ENCODE data around the gene CELF5.

DNA sequence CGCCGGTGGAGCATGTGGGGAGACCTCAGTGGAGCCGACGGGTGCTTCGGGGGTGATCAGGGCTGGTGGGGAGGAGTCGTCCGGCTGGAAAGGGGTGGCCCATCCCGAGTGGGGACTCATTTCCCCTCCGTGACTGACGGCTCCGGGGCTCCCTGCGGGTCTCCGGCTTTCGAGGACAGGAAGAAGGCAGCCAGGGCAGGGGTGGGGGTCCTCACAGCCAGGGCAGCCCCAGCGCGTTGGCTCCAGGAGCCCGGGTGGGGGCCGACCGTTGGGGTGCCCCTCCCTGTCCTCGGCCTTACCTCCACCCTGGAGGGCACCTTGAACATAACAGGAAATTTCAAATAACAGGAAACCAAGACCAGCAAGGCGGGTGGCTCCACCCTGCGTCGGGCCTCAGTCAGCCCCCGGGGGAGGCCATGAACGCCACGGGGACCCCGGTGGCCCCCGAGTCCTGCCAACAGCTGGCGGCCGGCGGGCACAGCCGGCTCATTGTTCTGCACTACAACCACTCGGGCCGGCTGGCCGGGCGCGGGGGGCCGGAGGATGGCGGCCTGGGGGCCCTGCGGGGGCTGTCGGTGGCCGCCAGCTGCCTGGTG is 46.0 kb upstream of the CELF5 start, which contains the start of gene S1PR4:
- TF ChIP-seq EP300 (IDR thresholded peaks at IDR 0.05), result no peak
- TF ChIP-seq, protein P1, sequence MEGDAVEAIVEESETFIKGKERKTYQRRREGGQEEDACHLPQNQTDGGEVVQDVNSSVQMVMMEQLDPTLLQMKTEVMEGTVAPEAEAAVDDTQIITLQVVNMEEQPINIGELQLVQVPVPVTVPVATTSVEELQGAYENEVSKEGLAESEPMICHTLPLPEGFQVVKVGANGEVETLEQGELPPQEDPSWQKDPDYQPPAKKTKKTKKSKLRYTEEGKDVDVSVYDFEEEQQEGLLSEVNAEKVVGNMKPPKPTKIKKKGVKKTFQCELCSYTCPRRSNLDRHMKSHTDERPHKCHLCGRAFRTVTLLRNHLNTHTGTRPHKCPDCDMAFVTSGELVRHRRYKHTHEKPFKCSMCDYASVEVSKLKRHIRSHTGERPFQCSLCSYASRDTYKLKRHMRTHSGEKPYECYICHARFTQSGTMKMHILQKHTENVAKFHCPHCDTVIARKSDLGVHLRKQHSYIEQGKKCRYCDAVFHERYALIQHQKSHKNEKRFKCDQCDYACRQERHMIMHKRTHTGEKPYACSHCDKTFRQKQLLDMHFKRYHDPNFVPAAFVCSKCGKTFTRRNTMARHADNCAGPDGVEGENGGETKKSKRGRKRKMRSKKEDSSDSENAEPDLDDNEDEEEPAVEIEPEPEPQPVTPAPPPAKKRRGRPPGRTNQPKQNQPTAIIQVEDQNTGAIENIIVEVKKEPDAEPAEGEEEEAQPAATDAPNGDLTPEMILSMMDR (IDR thresholded peaks at IDR 0.05), result no peak
- TF ChIP-seq POLR2A (IDR thresholded peaks at IDR 0.05), result no peak
